HCT116 (cell line): Measurements from ENCODE around the gene SEC11C.

Source experiments
- CEBPB ChIP-seq: IDR thresholded peaks from 2 replicates; pipeline ENCODE4 v1.6.1; 2012; ENCODE audit warnings: low read depth
- EGR1 ChIP-seq: IDR thresholded peaks from 2 replicates; pipeline ENCODE4 v1.6.1; 2012; ENCODE audit warnings: low read depth
- ELF1 ChIP-seq: IDR thresholded peaks from 2 replicates; pipeline ENCODE4 v1.6.1; 2012; ENCODE audit warnings: low read depth, borderline replicate concordance
- EZH2 ChIP-seq: fragments of 200-600 bp; sonication (generic); IDR thresholded peaks from 2 replicates; pipeline ENCODE4 v1.6.1; 2017; ENCODE audit warnings: antibody characterized with exemption, mixed run types
- POLR2A ChIP-seq: IDR thresholded peaks from 2 replicates; pipeline ENCODE4 v1.7.0; 2011; ENCODE audit warnings: borderline replicate concordance; ENCODE audit not compliant: insufficient read depth, insufficient read length; ENCODE audit errors: extremely low read depth
- POLR2AphosphoS5 ChIP-seq: IDR thresholded peaks from 2 replicates; pipeline ENCODE4 v1.6.1; 2011; ENCODE audit warnings: mild to moderate bottlenecking, low read depth, low read length, moderate library complexity
- SIN3A ChIP-seq: IDR thresholded peaks from 2 replicates; pipeline ENCODE4 v1.6.1; 2012; ENCODE audit warnings: low read depth
- YY1 ChIP-seq: IDR thresholded peaks from 2 replicates; pipeline ENCODE4 v1.6.1; 2011; ENCODE audit warnings: low read length, low read depth, moderate library complexity, mild to moderate bottlenecking; ENCODE audit not compliant: insufficient replicate concordance; ENCODE audit errors: extremely low read depth
- ZNF274 ChIP-seq: fragments of 200-500 bp; sonication (Bioruptor generic); IDR thresholded peaks from 2 replicates; pipeline ENCODE4 v1.6.1; 2014; ENCODE audit warnings: mild to moderate bottlenecking, low read depth, low read length, inconsistent platforms
- TF ChIP-seq, protein P1 (sequence below), 3 experiments: fragments of 200-600 bp in 1 of 3; sonication (generic) in 1 of 3; IDR thresholded peaks in 2 of 3; conservative IDR thresholded peaks in 1 of 3; 2 replicates each; pipeline ENCODE4 v1.5.1; 2012 to 2017; ENCODE audit warnings: low read depth in 2 of 3, low read length in 2 of 3, antibody characterized with exemption in 1 of 3, borderline replicate concordance in 1 of 3, control low read depth in 1 of 3, mild to moderate bottlenecking in 1 of 3, mixed read lengths in 1 of 3, mixed run types in 1 of 3, moderate library complexity in 1 of 3; ENCODE audit not compliant: insufficient read depth in 1 of 3
- TF ChIP-seq, protein P2 (sequence below): IDR thresholded peaks from 2 replicates; pipeline ENCODE4 v1.6.1; 2011; ENCODE audit warnings: mild to moderate bottlenecking, low read length, moderate library complexity; ENCODE audit not compliant: insufficient replicate concordance; ENCODE audit errors: extremely low read depth
- TF ChIP-seq, protein P3 (sequence below): IDR thresholded peaks from 2 replicates; pipeline ENCODE4 v1.6.1; 2012; ENCODE audit warnings: low read depth

DNA sequence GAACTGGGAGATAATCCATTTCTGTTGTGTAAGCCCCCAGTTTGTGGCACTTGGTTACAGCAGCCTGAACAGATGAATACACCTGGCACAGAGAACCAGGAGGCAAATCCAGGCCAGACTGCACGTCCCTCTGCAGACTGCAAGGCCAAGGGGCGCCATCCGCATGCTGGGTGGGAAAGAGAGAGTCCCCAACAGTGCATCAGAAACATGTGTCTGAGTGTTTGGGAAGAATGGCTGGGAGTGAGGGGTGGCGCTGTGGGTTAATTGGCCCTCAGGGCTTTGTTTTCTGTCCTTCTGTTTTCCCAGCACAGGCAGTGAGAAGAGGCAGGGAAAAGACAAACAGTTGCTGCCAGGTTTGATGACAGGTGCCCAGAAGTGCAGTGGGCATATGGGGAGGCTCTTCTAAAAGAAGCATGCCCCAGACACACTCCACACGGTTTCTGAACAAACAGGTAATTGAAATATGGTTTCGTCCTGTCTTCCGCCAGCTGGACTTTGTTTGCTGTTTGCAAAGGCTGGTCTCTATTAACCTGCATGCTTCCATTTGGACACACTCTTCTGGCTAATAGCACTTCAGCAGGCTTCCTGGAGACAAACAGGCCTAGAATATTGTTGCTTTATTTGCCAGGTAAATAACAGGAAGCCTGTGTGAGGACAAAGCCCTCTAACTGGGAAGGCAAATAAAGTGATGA is 43.4 kb upstream of the SEC11C start:
- TF ChIP-seq POLR2AphosphoS5 (no peak), EZH2 (no peak), ZNF274 (no peak), CEBPB (no peak), YY1 (no peak), POLR2A (no peak), ELF1 (no peak), EGR1 (no peak), SIN3A (no peak)
- TF ChIP-seq, protein P1, sequence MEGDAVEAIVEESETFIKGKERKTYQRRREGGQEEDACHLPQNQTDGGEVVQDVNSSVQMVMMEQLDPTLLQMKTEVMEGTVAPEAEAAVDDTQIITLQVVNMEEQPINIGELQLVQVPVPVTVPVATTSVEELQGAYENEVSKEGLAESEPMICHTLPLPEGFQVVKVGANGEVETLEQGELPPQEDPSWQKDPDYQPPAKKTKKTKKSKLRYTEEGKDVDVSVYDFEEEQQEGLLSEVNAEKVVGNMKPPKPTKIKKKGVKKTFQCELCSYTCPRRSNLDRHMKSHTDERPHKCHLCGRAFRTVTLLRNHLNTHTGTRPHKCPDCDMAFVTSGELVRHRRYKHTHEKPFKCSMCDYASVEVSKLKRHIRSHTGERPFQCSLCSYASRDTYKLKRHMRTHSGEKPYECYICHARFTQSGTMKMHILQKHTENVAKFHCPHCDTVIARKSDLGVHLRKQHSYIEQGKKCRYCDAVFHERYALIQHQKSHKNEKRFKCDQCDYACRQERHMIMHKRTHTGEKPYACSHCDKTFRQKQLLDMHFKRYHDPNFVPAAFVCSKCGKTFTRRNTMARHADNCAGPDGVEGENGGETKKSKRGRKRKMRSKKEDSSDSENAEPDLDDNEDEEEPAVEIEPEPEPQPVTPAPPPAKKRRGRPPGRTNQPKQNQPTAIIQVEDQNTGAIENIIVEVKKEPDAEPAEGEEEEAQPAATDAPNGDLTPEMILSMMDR (IDR thresholded peaks at IDR 0.05 in 2 of 3, conservative IDR thresholded peaks at IDR 0.05 in 1 of 3; ENCODE audit: borderline replicate concordance in 1 of 3, insufficient read depth in 1 of 3, low read depth in 2 of 3, low read length in 2 of 3): no peak
- TF ChIP-seq, protein P2, sequence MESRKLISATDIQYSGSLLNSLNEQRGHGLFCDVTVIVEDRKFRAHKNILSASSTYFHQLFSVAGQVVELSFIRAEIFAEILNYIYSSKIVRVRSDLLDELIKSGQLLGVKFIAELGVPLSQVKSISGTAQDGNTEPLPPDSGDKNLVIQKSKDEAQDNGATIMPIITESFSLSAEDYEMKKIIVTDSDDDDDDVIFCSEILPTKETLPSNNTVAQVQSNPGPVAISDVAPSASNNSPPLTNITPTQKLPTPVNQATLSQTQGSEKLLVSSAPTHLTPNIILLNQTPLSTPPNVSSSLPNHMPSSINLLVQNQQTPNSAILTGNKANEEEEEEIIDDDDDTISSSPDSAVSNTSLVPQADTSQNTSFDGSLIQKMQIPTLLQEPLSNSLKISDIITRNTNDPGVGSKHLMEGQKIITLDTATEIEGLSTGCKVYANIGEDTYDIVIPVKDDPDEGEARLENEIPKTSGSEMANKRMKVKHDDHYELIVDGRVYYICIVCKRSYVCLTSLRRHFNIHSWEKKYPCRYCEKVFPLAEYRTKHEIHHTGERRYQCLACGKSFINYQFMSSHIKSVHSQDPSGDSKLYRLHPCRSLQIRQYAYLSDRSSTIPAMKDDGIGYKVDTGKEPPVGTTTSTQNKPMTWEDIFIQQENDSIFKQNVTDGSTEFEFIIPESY: no peak
- TF ChIP-seq, protein P3, sequence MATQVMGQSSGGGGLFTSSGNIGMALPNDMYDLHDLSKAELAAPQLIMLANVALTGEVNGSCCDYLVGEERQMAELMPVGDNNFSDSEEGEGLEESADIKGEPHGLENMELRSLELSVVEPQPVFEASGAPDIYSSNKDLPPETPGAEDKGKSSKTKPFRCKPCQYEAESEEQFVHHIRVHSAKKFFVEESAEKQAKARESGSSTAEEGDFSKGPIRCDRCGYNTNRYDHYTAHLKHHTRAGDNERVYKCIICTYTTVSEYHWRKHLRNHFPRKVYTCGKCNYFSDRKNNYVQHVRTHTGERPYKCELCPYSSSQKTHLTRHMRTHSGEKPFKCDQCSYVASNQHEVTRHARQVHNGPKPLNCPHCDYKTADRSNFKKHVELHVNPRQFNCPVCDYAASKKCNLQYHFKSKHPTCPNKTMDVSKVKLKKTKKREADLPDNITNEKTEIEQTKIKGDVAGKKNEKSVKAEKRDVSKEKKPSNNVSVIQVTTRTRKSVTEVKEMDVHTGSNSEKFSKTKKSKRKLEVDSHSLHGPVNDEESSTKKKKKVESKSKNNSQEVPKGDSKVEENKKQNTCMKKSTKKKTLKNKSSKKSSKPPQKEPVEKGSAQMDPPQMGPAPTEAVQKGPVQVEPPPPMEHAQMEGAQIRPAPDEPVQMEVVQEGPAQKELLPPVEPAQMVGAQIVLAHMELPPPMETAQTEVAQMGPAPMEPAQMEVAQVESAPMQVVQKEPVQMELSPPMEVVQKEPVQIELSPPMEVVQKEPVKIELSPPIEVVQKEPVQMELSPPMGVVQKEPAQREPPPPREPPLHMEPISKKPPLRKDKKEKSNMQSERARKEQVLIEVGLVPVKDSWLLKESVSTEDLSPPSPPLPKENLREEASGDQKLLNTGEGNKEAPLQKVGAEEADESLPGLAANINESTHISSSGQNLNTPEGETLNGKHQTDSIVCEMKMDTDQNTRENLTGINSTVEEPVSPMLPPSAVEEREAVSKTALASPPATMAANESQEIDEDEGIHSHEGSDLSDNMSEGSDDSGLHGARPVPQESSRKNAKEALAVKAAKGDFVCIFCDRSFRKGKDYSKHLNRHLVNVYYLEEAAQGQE: no peak
